ENCODE measurements around the gene NCDN.
"Not testable (repeated sequence)": the region's sequence is repeated elsewhere in the genome, so short reads cannot be mapped to it uniquely, and the experiment has no call there.

DNA sequence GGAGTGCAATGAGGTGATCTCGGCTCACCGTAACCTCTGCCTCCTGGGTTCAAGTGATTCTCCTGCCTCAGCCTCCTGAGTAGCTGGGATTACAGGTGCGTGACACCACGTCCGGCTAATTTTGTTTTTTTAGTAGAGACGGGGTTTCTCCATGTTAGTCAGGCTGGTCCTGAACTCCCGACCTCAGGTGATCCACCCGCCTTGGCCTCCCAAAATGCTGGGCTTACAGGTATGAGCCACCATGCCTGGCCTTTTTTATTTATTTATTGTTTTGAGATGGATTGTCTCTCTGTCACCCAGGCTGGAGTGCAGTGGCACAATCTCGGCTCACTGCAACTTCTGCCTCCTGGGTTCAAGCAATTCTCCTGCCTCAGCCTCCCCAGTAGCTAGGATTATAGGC, 24.0 kb downstream of the NCDN start:
- TF ChIP-seq POLR2A (IDR thresholded peaks at IDR 0.05; ENCODE audit: low read depth, low read length); POLR2AphosphoS5 (IDR thresholded peaks at IDR 0.05; ENCODE audit: low read depth, low read length); PAX5 (IDR thresholded peaks at IDR 0.05; ENCODE audit: insufficient read depth, low read length, severe bottlenecking); SPI1 (IDR thresholded peaks at IDR 0.05; ENCODE audit: low read depth, low read length): not testable (repeated sequence)
